ENCODE results near the gene RHO. TPM values are rescaled to one million over a fixed set of nuclear protein-coding genes. Genes with fewer than 3 reads are reported as not detected.

Gene RHO
- total RNA-seq, 2 experiments from 2014 or later: not detected

DNA sequence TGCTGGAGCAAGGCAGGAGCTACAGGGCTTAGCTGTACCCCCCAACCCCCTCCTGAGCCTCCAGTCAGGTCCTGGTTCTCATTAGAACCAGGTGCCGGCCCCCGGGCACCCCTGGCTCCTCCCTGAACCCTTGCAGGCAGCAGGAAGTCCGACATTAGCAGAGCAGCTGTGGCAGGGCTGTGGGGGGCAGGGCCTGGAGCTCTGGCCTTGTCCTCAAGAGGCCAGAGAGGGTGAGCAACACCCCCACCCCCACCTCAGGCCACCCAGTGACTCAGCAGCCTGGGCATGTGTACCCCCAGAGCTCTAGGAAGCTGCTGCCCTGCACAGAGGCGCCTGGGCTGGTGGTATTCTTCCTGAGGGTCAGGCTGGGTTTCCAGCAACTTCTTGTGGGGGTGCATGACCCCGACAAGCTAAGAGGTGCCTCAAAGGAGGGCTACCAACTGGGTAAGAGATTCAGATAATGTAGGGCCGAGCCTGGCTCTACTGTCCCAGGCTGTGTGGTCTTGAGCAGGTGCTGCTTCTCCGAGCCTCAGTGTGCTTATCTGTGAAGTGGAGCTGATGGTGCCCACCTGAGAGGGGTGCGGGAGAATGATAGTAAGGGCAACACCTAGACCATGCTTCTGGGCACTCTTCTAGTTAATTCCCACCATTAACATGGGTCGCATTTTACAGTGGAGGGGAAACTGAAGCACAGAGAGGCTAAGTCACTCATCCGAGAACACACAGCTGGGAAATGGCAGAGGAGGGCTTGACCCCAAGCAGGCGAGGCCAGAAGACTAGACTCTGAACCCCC, 30.5 kb downstream of the RHO start:
- Mint-ChIP-seq H3K4me1 (ENCODE audit: low read depth) (peaks cover 5% of the 10 kb centered on the region), H3K4me3 (no peak overlapping the region), H3K9me3 (no peaks in the 10 kb centered on the region), H3K36me3 (ENCODE audit: low read depth) (no peaks in the 10 kb centered on the region), H3K27ac (no peak overlapping the region), H3K27me3 (no peaks in the 10 kb centered on the region)
- ATAC-seq (peak; percentile 20), DNase-seq (no peak)
- intact Hi-C loops (cut with micrococcal nuclease): no loop called here
- ChIA-PET POLR2A (interaction anchor here (0.8 to 0.9 kb wide), 2 partner anchors 10 to 68 kb away, joined by 3 read pairs; no protein-coding TSS in a partner anchor), CTCF (no interaction called here)
- TF ChIP-seq CTCF (IDR thresholded peaks at IDR 0.05): no peak

GRCh38 chr3:129559565-129560079, 31.2 kb downstream of the RHO start:
- DNase-seq (no peak), ATAC-seq (no peak)
- intact Hi-C loops (cut with micrococcal nuclease): no loop called here
- Mint-ChIP-seq H3K27me3 (no peaks in the 10 kb centered on the region), H3K9me3 (no peaks in the 10 kb centered on the region), H3K4me1 (ENCODE audit: low read depth) (peaks cover 4% of the 10 kb centered on the region), H3K4me3 (no peak overlapping the region), H3K36me3 (ENCODE audit: low read depth) (no peaks in the 10 kb centered on the region), H3K27ac (no peak overlapping the region)
- CTCF ChIA-PET: no interaction called here
- POLR2A ChIA-PET: interaction anchor here (0.8 to 0.9 kb wide), 2 partner anchors 10 to 68 kb away, joined by 3 read pairs; no protein-coding TSS in a partner anchor
- no peak for TF ChIP-seq CTCF (IDR thresholded peaks at IDR 0.05)

GRCh38 chr3:129560269-129560787, 31.9 kb downstream of the RHO start:
- no peak for DNase-seq
- ATAC-seq: no peak
- H3K4me3 Mint-ChIP-seq: no peak overlapping the region
- H3K4me1 Mint-ChIP-seq (ENCODE audit: low read depth): peaks cover 4% of the 10 kb centered on the region
- POLR2A ChIA-PET: no interaction called here
- no peak for TF ChIP-seq CTCF (IDR thresholded peaks at IDR 0.05)
- H3K36me3 Mint-ChIP-seq (ENCODE audit: low read depth): no peaks in the 10 kb centered on the region
- no peaks in the 10 kb centered on the region for H3K9me3 Mint-ChIP-seq
- H3K27ac Mint-ChIP-seq: no peak overlapping the region
- no peaks in the 10 kb centered on the region for H3K27me3 Mint-ChIP-seq
- intact Hi-C loops (cut with micrococcal nuclease): no loop called here
- CTCF ChIA-PET: no interaction called here

DNA sequence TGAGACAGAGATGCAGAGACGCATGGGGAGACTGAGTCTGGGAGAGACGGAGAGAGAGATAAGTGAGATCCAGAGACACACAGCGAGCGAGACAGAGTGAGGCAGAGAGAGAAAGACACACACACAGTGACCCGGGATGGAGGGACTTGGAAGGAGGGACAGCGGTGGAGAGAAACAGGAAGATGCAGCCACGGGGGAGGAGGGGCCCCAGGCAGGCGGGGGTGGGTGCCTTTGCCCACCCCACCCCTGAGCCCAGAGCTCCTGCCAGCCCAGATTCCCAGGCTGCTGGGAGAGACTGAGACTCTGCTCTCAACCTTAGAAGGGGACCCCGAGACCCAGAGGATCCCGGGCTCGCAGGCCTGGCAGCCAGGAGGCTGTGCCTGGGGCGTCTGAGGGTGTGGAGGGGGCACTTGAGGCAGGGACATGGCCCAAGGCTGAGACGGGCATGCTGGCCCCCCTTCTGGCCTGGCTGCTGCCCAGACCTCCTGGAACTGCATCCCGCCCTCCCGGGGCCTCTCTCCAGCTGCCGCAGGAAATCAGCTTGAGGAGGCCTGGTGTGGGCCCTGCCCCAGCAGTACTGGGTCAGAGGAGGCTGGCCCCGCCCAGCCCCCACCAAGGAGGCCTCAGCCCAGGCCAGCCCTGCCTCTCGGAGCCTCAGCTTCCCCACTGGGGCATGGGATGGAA, 32.6 kb downstream of the RHO start:
- no peak overlapping the region for H3K27ac Mint-ChIP-seq
- no peak for TF ChIP-seq CTCF (IDR thresholded peaks at IDR 0.05)
- no peaks in the 10 kb centered on the region for H3K36me3 Mint-ChIP-seq (ENCODE audit: low read depth)
- H3K4me3 Mint-ChIP-seq: no peak overlapping the region
- DNase-seq (no peak), ATAC-seq (no peak)
- H3K9me3 Mint-ChIP-seq: no peaks in the 10 kb centered on the region
- ChIA-PET POLR2A (no interaction called here), CTCF (no interaction called here)
- intact Hi-C loops (cut with micrococcal nuclease): no loop called here
- H3K4me1 Mint-ChIP-seq (ENCODE audit: low read depth): peaks cover 4% of the 10 kb centered on the region
- no peaks in the 10 kb centered on the region for H3K27me3 Mint-ChIP-seq

Measured in activated CD8-positive, alpha-beta T cell treated with anti-CD3 and anti-CD28 coated beads for 36 hours (primary cell).